Mesendoderm (in vitro differentiated cells): ENCODE results near the gene ZNF408.

ENCODE experiments used
- DNase-seq: peaks from one replicate; pipeline ENCODE4 v3.0.0; 2013
- H2AK5ac ChIP-seq: 2 replicates; pipeline ENCODE4 v1.6.1; 2013; ENCODE audit warnings: low read length, inconsistent platforms
- H2BK120ac ChIP-seq: 2 replicates; pipeline ENCODE4 v1.6.1; 2013; ENCODE audit warnings: low read depth, mild to moderate bottlenecking, low read length, moderate library complexity, mixed read lengths
- H2BK15ac ChIP-seq: replicated peaks from 2 replicates; pipeline ENCODE4 v1.6.1; 2013; ENCODE audit warnings: low read depth, mild to moderate bottlenecking, moderate library complexity
- H2BK5ac ChIP-seq: 2 replicates; pipeline ENCODE4 v1.6.1; 2013; ENCODE audit warnings: low read length, inconsistent platforms
- H3K18ac ChIP-seq: 2 replicates; pipeline ENCODE4 v1.6.1; 2013; ENCODE audit warnings: mild to moderate bottlenecking, low read length, mixed read lengths
- H3K23ac ChIP-seq: one replicate; pipeline ENCODE4 v1.6.1; 2013; ENCODE audit warnings: low read length
- H3K27ac ChIP-seq: 2 replicates; pipeline ENCODE4 v1.5.1; 2013; ENCODE audit warnings: low read depth, mild to moderate bottlenecking, inconsistent platforms, low read length, moderate library complexity
- H3K27me3 ChIP-seq: 2 replicates; pipeline ENCODE4 v1.6.1; 2013; ENCODE audit warnings: low read length, control low read depth, mild to moderate bottlenecking, inconsistent platforms; ENCODE audit not compliant: insufficient read depth, poor library complexity
- H3K36me3 ChIP-seq: 2 replicates; pipeline ENCODE4 v1.6.1; 2013; ENCODE audit warnings: low read length, inconsistent platforms; ENCODE audit not compliant: control insufficient read depth, insufficient read depth
- H3K4ac ChIP-seq: one replicate; pipeline ENCODE4 v1.6.1; 2013; ENCODE audit warnings: low read depth, mild to moderate bottlenecking, low read length, moderate library complexity
- H3K4me1 ChIP-seq: 2 replicates; pipeline ENCODE4 v1.6.1; 2013; ENCODE audit warnings: low read depth, low read length, inconsistent platforms; ENCODE audit not compliant: control insufficient read depth
- H3K4me2 ChIP-seq: 2 replicates; pipeline ENCODE4 v1.6.1; 2013; ENCODE audit warnings: low read length
- H3K4me3 ChIP-seq: 2 replicates; pipeline ENCODE4 v1.5.1; 2013; ENCODE audit warnings: mild to moderate bottlenecking, low read length
- H3K56ac ChIP-seq: one replicate; pipeline ENCODE4 v1.6.1; 2013; ENCODE audit warnings: low read length
- H3K79me1 ChIP-seq: 2 replicates; pipeline ENCODE4 v1.6.1; 2013; ENCODE audit warnings: low read length, inconsistent platforms
- H3K79me2 ChIP-seq: 2 replicates; pipeline ENCODE4 v1.6.1; 2013; ENCODE audit warnings: mild to moderate bottlenecking, low read length; ENCODE audit not compliant: control insufficient read depth, insufficient read depth
- H3K9ac ChIP-seq: 2 replicates; pipeline ENCODE4 v1.6.1; 2013; ENCODE audit warnings: low read length, inconsistent platforms
- H4K5ac ChIP-seq: one replicate; pipeline ENCODE4 v1.6.1; 2013; ENCODE audit warnings: low read length
- H4K8ac ChIP-seq: one replicate; pipeline ENCODE4 v1.6.1; 2013; ENCODE audit warnings: low read depth, mild to moderate bottlenecking, control low read depth, low read length, moderate library complexity
- WGBS: extraction: QIAGEN DNeasy Blood & Tissue Kit; methylation state at CpG from one replicate; pipeline ENCODE4 v1.1.7; 2013; ENCODE audit warnings: low lambda C conversion rate, missing lambda C conversion rate; ENCODE audit not compliant: insufficient coverage; ENCODE audit errors: extremely low coverage; 5-methylcytosine and 5-hydroxymethylcytosine counted together

Gene ZNF408

DNA sequence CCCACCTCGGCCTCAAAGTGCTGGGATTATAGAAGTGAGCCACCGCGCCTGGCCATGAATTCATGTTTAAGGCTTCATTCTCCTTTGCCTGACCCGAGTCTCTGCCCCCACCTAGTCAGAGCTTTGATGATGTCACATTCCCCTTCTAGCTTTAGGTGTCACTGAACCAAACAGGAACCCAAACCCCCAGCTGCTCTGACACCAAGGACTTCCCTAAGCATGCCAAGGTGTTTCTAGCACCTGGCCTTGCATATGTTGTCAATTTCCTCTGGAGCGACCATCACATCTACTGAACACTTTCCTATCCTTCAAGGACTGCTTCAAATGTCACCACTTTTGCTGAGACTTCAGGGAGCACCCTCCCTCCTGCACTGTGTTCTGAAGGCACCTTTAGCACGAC, 20.5 kb downstream of the ZNF408 start:
- H3K4ac ChIP-seq, result no peak overlapping the region
- H2AK5ac ChIP-seq, result no peak overlapping the region
- H3K18ac ChIP-seq, result no peak overlapping the region
- no peak overlapping the region for H2BK120ac ChIP-seq
- no CpG with 5 or more reads among the region's 6 CpGs for WGBS
- H4K8ac ChIP-seq, result no peak overlapping the region
- H3K27ac ChIP-seq, result no peak overlapping the region
- H3K27me3 ChIP-seq, result no peaks in the 10 kb centered on the region
- H2BK5ac ChIP-seq, result no peak overlapping the region
- no peaks in the 10 kb centered on the region for H3K36me3 ChIP-seq
- no peak overlapping the region for H2BK15ac ChIP-seq
- H4K5ac ChIP-seq, result no peak overlapping the region
- no peak overlapping the region for H3K4me2 ChIP-seq
- no peak overlapping the region for H3K9ac ChIP-seq
- no peaks in the 10 kb centered on the region for H3K79me1 ChIP-seq
- DNase-seq, result no peak
- H3K56ac ChIP-seq, result no peak overlapping the region
- no peaks in the 10 kb centered on the region for H3K4me1 ChIP-seq
- no peak overlapping the region for H3K4me3 ChIP-seq
- no peak overlapping the region for H3K23ac ChIP-seq
- H3K79me2 ChIP-seq, result no peaks in the 10 kb centered on the region

- no peaks in the 10 kb centered on the region for H3K79me1 ChIP-seq
These were observed 21.9 kb downstream of the ZNF408 start for GRCh38 chr11:46722566-46723358.

DNA sequence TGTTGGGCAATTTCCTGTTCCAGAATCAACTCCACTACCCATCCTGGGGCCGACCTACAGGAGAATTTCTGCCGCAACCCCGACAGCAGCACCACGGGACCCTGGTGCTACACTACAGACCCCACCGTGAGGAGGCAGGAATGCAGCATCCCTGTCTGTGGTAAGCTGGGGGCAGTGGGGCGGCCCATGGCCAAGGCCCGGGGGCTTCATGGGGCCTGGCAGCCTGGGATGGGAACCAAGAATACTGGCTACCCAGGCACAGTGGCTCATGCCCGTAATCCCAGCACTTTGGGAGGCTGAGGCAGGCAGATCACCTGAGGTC, 22.5 kb downstream of the ZNF408 start:
- Histone ChIP-seq H3K23ac (no peak overlapping the region), H3K56ac (no peak overlapping the region), H3K9ac (no peak overlapping the region), H2BK15ac (no peak overlapping the region), H2BK5ac (no peak overlapping the region), H3K4ac (no peak overlapping the region), H3K27ac (no peak overlapping the region), H4K8ac (no peak overlapping the region), H2AK5ac (no peak overlapping the region), H3K79me2 (no peaks in the 10 kb centered on the region), H3K4me1 (no peaks in the 10 kb centered on the region), H3K4me2 (no peak overlapping the region), H4K5ac (no peak overlapping the region), H3K79me1 (no peaks in the 10 kb centered on the region), H3K36me3 (no peaks in the 10 kb centered on the region), H3K27me3 (no peaks in the 10 kb centered on the region), H3K18ac (no peak overlapping the region), H2BK120ac (no peak overlapping the region), H3K4me3 (no peak overlapping the region)
- WGBS, result no CpG with 5 or more reads among the region's 8 CpGs
- no peak for DNase-seq

More at GRCh38 chr11:46722566-46723358, 21.9 kb downstream of the ZNF408 start:
- no peak overlapping the region for H2AK5ac ChIP-seq
- H3K56ac ChIP-seq, result no peak overlapping the region
- no peaks in the 10 kb centered on the region for H3K79me2 ChIP-seq
- H2BK5ac ChIP-seq, result no peak overlapping the region
- H3K4me2 ChIP-seq, result no peak overlapping the region
- H3K23ac ChIP-seq, result no peak overlapping the region
- H3K36me3 ChIP-seq, result no peaks in the 10 kb centered on the region
- H3K4me1 ChIP-seq, result no peaks in the 10 kb centered on the region
- no CpG with 5 or more reads among the region's 11 CpGs for WGBS
- H3K27me3 ChIP-seq, result no peaks in the 10 kb centered on the region
- H4K8ac ChIP-seq, result no peak overlapping the region
- H4K5ac ChIP-seq, result no peak overlapping the region
- no peak overlapping the region for H3K9ac ChIP-seq
- no peak overlapping the region for H2BK120ac ChIP-seq
- no peak overlapping the region for H2BK15ac ChIP-seq
- no peak overlapping the region for H3K4ac ChIP-seq
- H3K4me3 ChIP-seq, result no peak overlapping the region
- DNase-seq, result no peak
- H3K18ac ChIP-seq, result no peak overlapping the region
- H3K27ac ChIP-seq, result no peak overlapping the region

GRCh38 chr11:46724088-46724487, 23.3 kb downstream of the ZNF408 start:
- Histone ChIP-seq H3K4ac (no peak overlapping the region), H4K5ac (no peak overlapping the region), H3K23ac (no peak overlapping the region), H3K4me2 (no peak overlapping the region), H3K18ac (no peak overlapping the region), H3K4me3 (no peak overlapping the region), H4K8ac (no peak overlapping the region), H3K79me1 (no peaks in the 10 kb centered on the region), H2BK15ac (no peak overlapping the region), H3K9ac (no peak overlapping the region), H2BK120ac (no peak overlapping the region), H2BK5ac (no peak overlapping the region), H3K56ac (no peak overlapping the region), H2AK5ac (no peak overlapping the region), H3K27ac (no peak overlapping the region), H3K36me3 (no peaks in the 10 kb centered on the region), H3K79me2 (no peaks in the 10 kb centered on the region), H3K4me1 (no peaks in the 10 kb centered on the region), H3K27me3 (no peaks in the 10 kb centered on the region)
- no CpG with 5 or more reads among the region's 8 CpGs for WGBS
- DNase-seq, result no peak

- H4K8ac ChIP-seq, result no peak overlapping the region
- no peak overlapping the region for H2BK15ac ChIP-seq
- H3K4ac ChIP-seq, result no peak overlapping the region
- DNase-seq, result peak; percentile 9
- H2BK5ac ChIP-seq, result no peak overlapping the region
- no peaks in the 10 kb centered on the region for H3K79me2 ChIP-seq
- no peak overlapping the region for H4K5ac ChIP-seq
- no peak overlapping the region for H3K18ac ChIP-seq
- H3K79me1 ChIP-seq, result no peaks in the 10 kb centered on the region
- no peak overlapping the region for H3K4me2 ChIP-seq
- no peaks in the 10 kb centered on the region for H3K27me3 ChIP-seq
- H3K9ac ChIP-seq, result no peak overlapping the region
- no peaks in the 10 kb centered on the region for H3K4me1 ChIP-seq
- H3K56ac ChIP-seq, result no peak overlapping the region
- no peak overlapping the region for H3K27ac ChIP-seq
- no peak overlapping the region for H3K4me3 ChIP-seq
- no CpG with 5 or more reads among the region's 19 CpGs for WGBS
- H3K23ac ChIP-seq, result no peak overlapping the region
- H3K36me3 ChIP-seq, result no peaks in the 10 kb centered on the region
- H2BK120ac ChIP-seq, result no peak overlapping the region
- no peak overlapping the region for H2AK5ac ChIP-seq
These were observed 24.7 kb downstream of the ZNF408 start for GRCh38 chr11:46725338-46726205.
